GM12878 (cell line): Measurements from ENCODE around the gene CHP2. TPM values are rescaled to one million over a fixed set of nuclear protein-coding genes. Genes with fewer than 3 reads are reported as not detected.

ENCODE experiments used
- ATAC-seq: fragments of 200-7000 bp; cut with Tn5 transposase; 3 replicates; pipeline ENCODE4 v1.9.1; 2020; ENCODE audit warnings: mild to moderate bottlenecking, moderate library complexity
- BruUV-seq: library from RNA; stranded (reverse); fragments of 400-500 nt; replicated peaks from 2 replicates; lab custom pipeline; 2021; lab: Mats Ljungman, UMichigan
- CTCF ChIA-PET: fragments of 300-600 bp; sonication (Branson Sonifier 250); formaldehyde crosslinking; extraction: SDS; loops from one replicate; lab custom pipeline; 2021; ENCODE audit warnings: inconsistent platforms; lab: Yijun Ruan, JAX
- POLR2A ChIA-PET: fragments of 350-600 bp; formaldehyde crosslinking; extraction: SDS; loops from one replicate; lab custom pipeline; 2021; ENCODE audit warnings: inconsistent platforms; lab: Charles Lee
- RAD21 ChIA-PET: fragments of 300-600 bp; sonication (Branson Sonifier 250); formaldehyde crosslinking; loops from one replicate; lab custom pipeline; 2023; ENCODE audit warnings: antibody characterized with exemption; ENCODE audit not compliant: unreplicated experiment; lab: Charles Lee
- SMC1A ChIA-PET: fragments of 300-600 bp; sonication (Branson Sonifier 250); formaldehyde crosslinking; loops from one replicate; lab custom pipeline; 2023; ENCODE audit not compliant: unreplicated experiment, uncharacterized antibody; lab: Charles Lee
- DNase-seq: peaks from one replicate; pipeline ENCODE4 v3.0.0-alpha.2; 2011; ENCODE audit warnings: low read depth, low spot score
- FAIRE-seq: peaks from 3 replicates; lab custom pipeline; 2011; peaks lifted over from hg19 to GRCh38; lab: Jason Lieb, UNC
- H2AFZ ChIP-seq: 2 replicates; pipeline ENCODE4 v1.6.0; 2011; ENCODE audit warnings: low read depth, low read length, control low read depth; ENCODE audit not compliant: control insufficient read depth
- H3K27ac ChIP-seq: 2 replicates; pipeline ENCODE4 v1.5.1; 2011; ENCODE audit warnings: control low read depth; ENCODE audit not compliant: control insufficient read depth, insufficient read depth
- H3K27me3 ChIP-seq, 2 experiments: replicated peaks in 1 of 2; 2 replicates each; pipeline versions ENCODE4 v1.6.0 to v1.6.1; 2011; ENCODE audit warnings: low read length in 1 of 2; ENCODE audit not compliant: control insufficient read depth in 2 of 2, insufficient read depth in 2 of 2
- H3K36me3 ChIP-seq, 2 experiments: 2 replicates each; pipeline ENCODE4 v1.5.1; 2011; ENCODE audit warnings: low read length in 1 of 2; ENCODE audit not compliant: control insufficient read depth in 2 of 2, insufficient read depth in 2 of 2
- H3K4me1 ChIP-seq: 2 replicates; pipeline ENCODE4 v1.6.1; 2011; ENCODE audit warnings: mild to moderate bottlenecking, low read length, moderate library complexity, mixed read lengths; ENCODE audit not compliant: control insufficient read depth, insufficient read depth
- H3K4me2 ChIP-seq: 2 replicates; pipeline ENCODE4 v1.6.0; 2011; ENCODE audit warnings: control low read depth; ENCODE audit not compliant: control insufficient read depth, insufficient read depth
- H3K4me3 ChIP-seq: fragments of 200-600 bp; sonication (generic); 2 replicates; pipeline ENCODE4 v1.5.1; 2016
- H3K79me2 ChIP-seq: 2 replicates; pipeline ENCODE4 v1.6.0; 2011; ENCODE audit warnings: low read length; ENCODE audit not compliant: control insufficient read depth, insufficient read depth
- H3K9ac ChIP-seq: 2 replicates; pipeline ENCODE4 v1.8.0; 2011; ENCODE audit warnings: low read length, control low read depth, mixed read lengths; ENCODE audit not compliant: control insufficient read depth, insufficient read depth
- H3K9me3 ChIP-seq: replicated peaks from 3 replicates; pipeline ENCODE4 v1.5.1; 2011; ENCODE audit warnings: mild to moderate bottlenecking, low read length; ENCODE audit not compliant: control insufficient read depth, insufficient read depth
- H4K20me1 ChIP-seq: 2 replicates; pipeline ENCODE4 v1.6.0; 2011; ENCODE audit not compliant: control insufficient read depth, insufficient read depth
- BCLAF1 ChIP-seq: fragments of 450-650 bp; IDR thresholded peaks from 2 replicates; pipeline ENCODE4 v1.6.1; 2017; ENCODE audit warnings: antibody characterized with exemption, mild to moderate bottlenecking, moderate library complexity
- BRCA1 ChIP-seq: IDR thresholded peaks from 2 replicates; pipeline ENCODE4 v1.6.1; 2011; ENCODE audit warnings: low read depth, low read length, improper control_type of control experiment
- CBX3 ChIP-seq: fragments of 200-600 bp; sonication (generic); IDR thresholded peaks from 2 replicates; pipeline ENCODE4 v1.6.1; 2016; ENCODE audit warnings: low read depth, borderline replicate concordance
- CHD2 ChIP-seq: IDR thresholded peaks from 2 replicates; pipeline ENCODE4 v1.6.1; 2011; ENCODE audit warnings: low read depth, low read length, improper control_type of control experiment, borderline replicate concordance
- CTCF ChIP-seq, 3 experiments: IDR thresholded peaks in 2 of 3; conservative IDR thresholded peaks in 1 of 3; 2 replicates each; pipeline ENCODE4 v1.5.1; 2011; ENCODE audit warnings: low read depth in 3 of 3, low read length in 3 of 3, mild to moderate bottlenecking in 3 of 3, control low read depth in 2 of 3, moderate library complexity in 2 of 3, inconsistent platforms in 1 of 3, mixed read lengths in 1 of 3; ENCODE audit not compliant: control insufficient read depth in 2 of 3, insufficient read depth in 1 of 3; ENCODE audit errors: extremely low read depth in 1 of 3
- EED ChIP-seq: sonication (generic); IDR thresholded peaks from 2 replicates; pipeline ENCODE4 v1.6.1; 2016; ENCODE audit warnings: antibody characterized with exemption, low read depth
- EGR1 ChIP-seq, 2 experiments: IDR thresholded peaks; 1 replicate in 1 of 2; 2 replicates in 1 of 2; pipeline ENCODE4 v1.6.1; 2011 to 2012; ENCODE audit warnings: low read depth in 2 of 2, low read length in 2 of 2, borderline replicate concordance in 1 of 2, mild to moderate bottlenecking in 1 of 2, moderate library complexity in 1 of 2
- HCFC1 ChIP-seq: fragments of 150-350 bp; IDR thresholded peaks from 2 replicates; pipeline ENCODE4 v1.6.1; 2014; ENCODE audit warnings: low read length
- MEF2B ChIP-seq: fragments of 450-650 bp; IDR thresholded peaks from 2 replicates; pipeline ENCODE4 v1.6.1; 2018; ENCODE audit warnings: mild to moderate bottlenecking, moderate library complexity; ENCODE audit not compliant: partially characterized antibody, poor library complexity, severe bottlenecking
- PML ChIP-seq: IDR thresholded peaks from 2 replicates; pipeline ENCODE4 v1.6.1; 2012; ENCODE audit warnings: low read length, inconsistent platforms
- RAD21 ChIP-seq: IDR thresholded peaks from 2 replicates; pipeline ENCODE4 v1.6.1; 2011; ENCODE audit warnings: mild to moderate bottlenecking, low read depth, low read length, moderate library complexity; ENCODE audit not compliant: insufficient read depth
- RFX5 ChIP-seq: IDR thresholded peaks from 2 replicates; pipeline ENCODE4 v1.6.1; 2011; ENCODE audit warnings: low read depth, low read length, improper control_type of control experiment
- SIN3A ChIP-seq: IDR thresholded peaks from 2 replicates; pipeline ENCODE4 v1.6.1; 2012; ENCODE audit warnings: low read depth, low read length, improper control_type of control experiment
- ZNF217 ChIP-seq: fragments of 450-650 bp; IDR thresholded peaks from 2 replicates; pipeline ENCODE4 v1.6.1; 2017; ENCODE audit warnings: antibody characterized with exemption, mild to moderate bottlenecking
- ZSCAN29 ChIP-seq: fragments of 450-650 bp; IDR thresholded peaks from 2 replicates; pipeline ENCODE4 v1.6.1; 2017; ENCODE audit warnings: mild to moderate bottlenecking, moderate library complexity
- WGBS: methylation state at CpG from one replicate; pipeline ENCODE4 v1.1.6; 2016; ENCODE audit warnings: low lambda C conversion rate; ENCODE audit not compliant: insufficient replicate concordance, insufficient coverage; ENCODE audit errors: missing lambda C conversion rate; 5-methylcytosine and 5-hydroxymethylcytosine counted together
- in situ Hi-C: fragments of 300-500 bp; cut with MboI; formaldehyde crosslinking; loops from 9 replicates; pipeline ENCODE4 v1.14.3; 2018; ENCODE audit warnings: mixed read lengths
- intact Hi-C: fragments of 100-400 bp; cut with micrococcal nuclease; formaldehyde crosslinking; loops from one replicate; pipeline ENCODE4 v1.14.2; 2022; ENCODE audit not compliant: unreplicated experiment
- polyA plus RNA-seq, 11 experiments: library from polyadenylated mRNA; depleted of rRNA in 4 of 11; unstranded in 6 of 11; stranded (reverse) in 5 of 11; fragments of >200 nt; fragmentation: Nextera tagmentation in 4 of 11; fragmentation: Illumina TruSeq in 1 of 11; extraction: Ambion mirVana in 4 of 11; extraction: Trizol in 1 of 11; gene quantifications; 1 replicate in 1 of 11; 2 replicates in 10 of 11; pipeline versions ENCODE4 v1.2.1 to v1.2.3, GENCODE V29; 2011 to 2016; ENCODE audit warnings: inconsistent platforms in 2 of 11, missing spikeins in 2 of 11, low read depth in 1 of 11
- total RNA-seq, 4 experiments: library from RNA; depleted of rRNA in 3 of 4; stranded (reverse); fragments of >200 nt in 3 of 4; fragmentation: Illumina TruSeq in 1 of 4; extraction: Trizol in 1 of 4; gene quantifications; 2 replicates each; pipeline versions ENCODE4 v1.2.1 to v1.2.3, GENCODE V29; 2013 to 2021

Gene CHP2
- total and polyA plus RNA-seq, 10 of the 15 experiments (the other 5 are each of a cell fraction or from before 2014, with no cell fraction given) = not detected

- H3K27me3 ChIP-seq = no peaks in the 10 kb centered on the region; a peak in 2 of 4 replicates
- ChIA-PET SMC1A (no interaction called here), POLR2A (no interaction called here), RAD21 (no interaction called here), CTCF (no interaction called here)
- FAIRE-seq = no peak
- no peak overlapping the region for H3K4me2 ChIP-seq
- H3K27ac ChIP-seq = no peak overlapping the region
- WGBS = 61% methylated on average over 4 of the region's 4 CpGs
- DNase-seq = no peak
- no peak overlapping the region for H3K9ac ChIP-seq
- intact Hi-C loops (no loop called here), in situ Hi-C loops (no loop called here)
- H3K4me3 ChIP-seq = no peak overlapping the region
- no peaks in the 10 kb centered on the region for H3K79me2 ChIP-seq
- H3K36me3 ChIP-seq = no peaks in the 10 kb centered on the region
- H3K9me3 ChIP-seq = no peaks in the 10 kb centered on the region
- TF ChIP-seq ZSCAN29 = no peak
- TF ChIP-seq ZNF217 = no peak
- no peak overlapping the region for H2AFZ ChIP-seq
- BruUV-seq = no TSS peak
- H4K20me1 ChIP-seq = no peaks in the 10 kb centered on the region
- ATAC-seq = no peak
- H3K4me1 ChIP-seq = no peaks in the 10 kb centered on the region
These were observed 12.1 kb upstream of the CHP2 start for GRCh38 chr16:23742766-23743165.

- ChIA-PET POLR2A (no interaction called here), RAD21 (no interaction called here), SMC1A (no interaction called here), CTCF (no interaction called here)
- in situ Hi-C loops (no loop called here), intact Hi-C loops (no loop called here)
- Histone ChIP-seq H3K9ac (no peak overlapping the region), H4K20me1 (no peaks in the 10 kb centered on the region), H3K9me3 (no peaks in the 10 kb centered on the region), H3K36me3 (no peaks in the 10 kb centered on the region), H3K27ac (no peak overlapping the region), H3K4me1 (no peaks in the 10 kb centered on the region), H2AFZ (no peak overlapping the region), H3K4me3 (no peak overlapping the region), H3K4me2 (no peak overlapping the region), H3K79me2 (no peaks in the 10 kb centered on the region), H3K27me3 (no peaks in the 10 kb centered on the region; a peak in 2 of 4 replicates)
- ATAC-seq = no peak
- no peak for DNase-seq
- no peak for FAIRE-seq
- BruUV-seq = no TSS peak
- WGBS = 28% methylated on average over 4 of the region's 4 CpGs
- no peak for TF ChIP-seq CHD2
- TF ChIP-seq CBX3 = no peak
- no peak for TF ChIP-seq RAD21
- no peak for TF ChIP-seq RFX5
- no peak for TF ChIP-seq HCFC1
- no peak for TF ChIP-seq PML
- TF ChIP-seq EED = no peak
- no peak for TF ChIP-seq MEF2B
- no peak for TF ChIP-seq EGR1 (IDR thresholded peaks at IDR 0.05; ENCODE audit: borderline replicate concordance in 1 of 2, low read depth in 2 of 2, low read length in 2 of 2)
- TF ChIP-seq ZNF217 = no peak
- no peak for TF ChIP-seq BCLAF1
- no peak for TF ChIP-seq CTCF (IDR thresholded peaks at IDR 0.05 in 2 of 3, conservative IDR thresholded peaks at IDR 0.05 in 1 of 3; ENCODE audit: control insufficient read depth in 2 of 3, extremely low read depth in 1 of 3, insufficient read depth in 1 of 3, low read depth in 3 of 3, low read length in 3 of 3)
- TF ChIP-seq BRCA1 = no peak
- no peak for TF ChIP-seq SIN3A
These were observed 9.6 kb upstream of the CHP2 start for GRCh38 chr16:23745263-23745662.
